Measurements from ENCODE around the gene ZNF740.
"Not testable (repeated sequence)": the region's sequence is repeated elsewhere in the genome, so short reads cannot be mapped to it uniquely, and the experiment has no call there.

ZNF740 gene

DNA sequence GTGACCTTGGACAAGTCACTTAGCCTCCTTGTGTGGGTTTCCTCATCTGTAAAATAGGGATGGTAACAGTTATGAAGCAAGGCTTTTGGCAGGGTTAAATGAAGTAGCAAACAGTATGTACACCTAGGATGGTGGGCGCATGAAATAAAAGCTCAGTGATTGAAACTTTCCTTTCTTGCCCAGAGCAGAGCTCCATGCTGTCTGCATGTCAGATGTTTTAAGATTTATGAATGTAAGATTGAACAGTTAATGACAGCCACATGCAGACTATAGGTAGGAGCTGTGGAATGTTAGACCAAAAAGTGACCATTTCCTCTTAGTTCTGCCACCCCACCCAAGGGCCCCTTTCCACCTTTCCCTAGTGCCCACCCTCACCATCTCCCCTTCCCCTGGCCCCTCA, 14.5 kb downstream of the ZNF740 start:
- no peak for DNase-seq (ENCODE audit: low read depth in 2 of 2)

DNA sequence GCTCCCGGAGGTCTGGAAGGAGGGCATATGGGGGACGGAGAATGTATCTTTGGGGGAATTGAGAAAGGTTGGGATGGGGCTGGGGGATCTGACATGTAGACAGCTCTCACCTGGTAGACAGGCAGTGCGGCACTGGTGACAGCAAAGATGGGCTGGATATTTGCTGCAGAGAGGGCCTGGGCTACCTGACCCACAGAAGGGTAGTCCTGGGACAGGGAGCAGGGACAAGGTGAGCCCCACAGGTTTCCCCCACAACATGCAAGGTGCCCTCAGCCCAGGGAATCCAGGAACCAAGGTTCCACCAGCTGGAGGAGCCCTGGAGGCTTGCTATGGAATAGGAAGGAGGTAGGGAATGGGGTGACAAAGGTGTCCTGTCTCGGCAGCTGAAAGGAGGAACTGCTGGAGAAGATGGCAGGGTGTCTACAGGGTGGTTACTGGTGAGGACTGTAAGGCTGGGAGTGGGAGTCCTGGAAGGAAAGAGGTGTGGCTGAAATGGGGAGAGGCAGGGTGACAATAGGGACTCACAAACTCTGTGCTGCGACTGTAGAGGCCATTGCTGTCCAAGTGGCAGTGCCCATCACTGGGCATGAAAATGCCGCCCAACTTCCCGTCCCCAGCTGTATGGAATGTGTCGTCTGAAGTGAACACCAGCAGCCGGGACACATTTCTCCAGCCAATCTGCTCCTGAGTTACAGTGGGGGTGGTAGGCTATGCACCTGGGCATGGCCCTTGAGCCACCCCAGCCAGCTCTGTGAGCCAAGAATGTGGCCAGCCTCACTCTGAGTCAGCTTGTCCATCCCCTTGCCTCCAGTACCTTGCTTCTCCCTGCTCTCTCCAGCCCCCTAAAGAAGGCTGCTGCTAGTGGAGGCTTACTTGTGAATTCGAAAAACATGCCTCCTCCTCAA, 15.2 kb downstream of the ZNF740 start:
- no peak for DNase-seq (ENCODE audit: low read depth in 2 of 2)

DNA sequence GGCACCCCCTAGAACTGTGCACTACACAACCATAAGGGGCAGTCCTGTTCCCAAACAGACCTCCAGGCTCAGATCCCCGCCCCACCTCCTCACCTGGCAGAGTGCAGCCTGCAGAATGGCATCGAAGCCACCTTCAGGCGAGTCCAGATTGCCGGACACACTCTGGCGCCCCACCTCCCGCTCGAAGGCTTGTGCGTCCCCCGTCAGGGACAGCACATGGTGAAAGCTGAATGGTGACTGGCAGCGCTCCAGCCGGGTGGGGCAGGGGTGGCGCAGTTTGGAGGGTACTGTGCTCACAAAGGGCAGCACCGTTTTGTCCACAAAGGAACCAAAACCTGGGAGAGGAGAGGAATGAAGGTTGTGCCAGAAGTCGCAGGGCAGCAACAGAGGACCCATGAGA, 16.0 kb downstream of the ZNF740 start:
- no peak for DNase-seq (ENCODE audit: low read depth in 2 of 2)

DNA sequence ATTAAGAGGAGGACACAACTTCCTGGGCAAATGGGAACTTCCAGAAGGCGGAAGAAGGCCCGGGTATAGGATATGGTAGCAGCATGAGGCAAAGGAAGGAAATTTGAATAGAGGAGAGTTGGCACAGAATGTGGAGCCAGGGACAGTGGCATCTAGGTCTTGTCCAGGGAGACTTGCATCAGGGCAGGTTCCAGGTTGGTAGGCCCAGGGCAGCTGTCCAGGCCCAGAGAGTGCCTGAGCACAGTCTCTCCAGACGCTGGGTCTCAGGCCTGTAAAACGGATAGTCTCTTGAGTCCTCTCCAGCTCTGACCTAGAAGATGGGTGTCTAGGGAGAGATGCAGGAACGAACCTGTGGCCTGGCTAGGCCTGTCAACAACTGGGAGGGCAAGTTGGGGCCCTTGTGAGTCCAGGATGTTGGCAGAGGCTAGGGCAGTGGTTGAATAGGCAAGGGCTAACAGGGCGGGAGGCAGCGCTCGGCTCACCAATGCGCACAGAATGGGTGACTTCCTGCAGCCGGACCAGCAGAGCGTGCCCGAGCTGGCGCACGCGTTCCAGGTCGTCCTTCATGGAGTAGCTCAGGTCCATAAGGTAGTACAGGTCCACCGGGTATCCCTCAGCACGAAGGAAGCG, 16.6 kb downstream of the ZNF740 start:
- DNase-seq (ENCODE audit: low read depth in 2 of 2), result no peak

DNA sequence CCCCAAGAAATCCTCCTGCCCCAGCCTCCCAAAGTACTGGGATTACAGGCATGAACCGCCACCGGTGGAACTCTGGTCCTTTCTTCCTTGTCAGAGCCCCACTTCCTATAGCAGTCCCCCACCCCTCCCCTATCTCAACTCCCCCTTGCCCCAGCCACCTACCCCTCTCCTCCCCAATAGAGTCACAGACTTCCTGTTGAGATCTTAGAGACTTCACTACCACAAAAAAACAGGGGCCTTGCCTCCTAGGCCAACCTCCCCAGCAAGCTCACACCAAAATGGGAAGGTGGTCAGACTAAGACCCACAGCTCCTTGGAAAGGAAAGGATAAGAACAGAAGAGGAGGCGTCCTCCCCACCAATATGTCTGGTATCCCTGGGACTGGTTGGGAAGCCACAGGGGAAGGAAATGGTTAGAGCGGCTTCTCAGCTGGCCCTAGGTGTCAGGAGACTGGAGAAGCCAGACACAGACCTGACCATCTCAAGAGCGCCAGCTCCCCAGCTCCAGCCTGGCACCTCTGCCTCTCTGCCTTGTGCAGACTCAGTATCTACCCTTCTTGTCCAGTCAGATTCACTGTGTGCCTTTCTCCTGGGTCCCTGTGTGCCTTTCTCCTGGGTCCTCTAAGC, 18.1 kb downstream of the ZNF740 start:
- no peak for DNase-seq (ENCODE audit: low read depth in 2 of 2)

DNA sequence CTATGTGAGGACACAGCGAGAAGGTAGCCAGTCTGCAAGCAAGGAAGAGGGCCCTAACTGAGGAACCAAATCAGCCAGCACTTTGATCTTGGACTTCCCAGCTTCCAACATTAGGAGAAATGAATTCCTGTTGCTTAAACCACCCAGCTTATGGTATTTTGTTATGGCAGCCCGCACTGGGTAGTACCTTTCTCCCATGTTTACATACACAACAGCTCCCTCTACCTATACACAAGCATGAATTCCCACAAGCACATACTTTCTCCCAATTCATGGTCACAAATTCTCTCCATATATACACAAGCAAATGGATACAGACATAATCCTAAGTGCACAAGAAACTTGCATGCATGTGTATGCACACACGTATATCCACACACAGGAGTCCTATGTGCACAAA, 19.2 kb downstream of the ZNF740 start:
- DNase-seq (ENCODE audit: low read depth in 2 of 2), result no peak

DNA sequence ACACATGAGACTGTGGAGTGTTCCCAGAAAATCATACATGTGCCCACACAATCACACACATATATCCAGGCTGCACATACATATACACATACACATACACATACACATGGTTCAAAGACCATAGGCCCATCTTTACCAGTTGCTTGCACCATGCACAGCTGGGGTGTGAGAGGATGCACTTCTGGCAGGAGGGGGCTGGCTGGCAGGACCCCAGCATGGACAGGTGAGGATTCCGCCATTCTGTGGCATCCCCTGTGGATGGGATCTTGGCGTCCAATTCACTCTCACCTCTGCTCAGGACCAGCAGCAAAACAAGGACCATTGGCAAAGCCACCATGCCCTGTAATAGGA, 19.6 kb downstream of the ZNF740 start:
- no peak for DNase-seq (ENCODE audit: low read depth in 2 of 2)

DNA sequence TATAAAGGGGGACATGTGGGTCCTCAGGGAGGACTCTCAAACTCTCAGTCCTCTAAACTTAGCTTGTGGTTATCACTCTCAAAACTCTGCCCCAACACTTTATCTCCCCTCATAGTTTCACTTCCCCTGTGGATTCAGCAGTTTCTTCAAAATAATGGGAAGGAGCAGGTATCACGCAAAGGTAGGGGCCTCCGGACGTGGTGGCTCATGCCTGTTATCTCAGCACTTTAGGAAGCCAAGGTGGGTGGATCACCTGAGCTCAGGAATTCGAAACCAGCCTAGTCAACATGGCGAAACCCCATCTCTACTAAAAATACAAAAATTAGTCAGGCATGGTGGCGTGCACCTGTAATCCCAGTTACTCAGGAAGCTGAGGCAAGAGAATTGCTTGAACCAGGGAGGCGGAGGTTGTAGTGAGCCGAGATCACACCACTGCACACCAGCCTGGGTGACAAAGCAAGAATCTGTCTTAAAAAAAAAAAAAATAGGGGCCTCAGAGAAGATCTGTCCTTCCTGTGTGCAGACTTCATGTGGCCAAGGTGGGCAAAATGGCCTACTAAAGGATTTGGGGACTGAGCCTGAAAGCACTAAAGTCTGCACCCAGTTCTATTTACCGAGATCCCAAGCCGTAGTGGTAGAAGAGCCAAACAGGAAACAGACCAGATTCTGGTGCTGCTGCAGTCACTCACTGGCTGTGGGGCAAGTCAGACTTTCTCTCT, 20.1 kb downstream of the ZNF740 start:
- no peak for DNase-seq (ENCODE audit: low read depth in 2 of 2)

DNA sequence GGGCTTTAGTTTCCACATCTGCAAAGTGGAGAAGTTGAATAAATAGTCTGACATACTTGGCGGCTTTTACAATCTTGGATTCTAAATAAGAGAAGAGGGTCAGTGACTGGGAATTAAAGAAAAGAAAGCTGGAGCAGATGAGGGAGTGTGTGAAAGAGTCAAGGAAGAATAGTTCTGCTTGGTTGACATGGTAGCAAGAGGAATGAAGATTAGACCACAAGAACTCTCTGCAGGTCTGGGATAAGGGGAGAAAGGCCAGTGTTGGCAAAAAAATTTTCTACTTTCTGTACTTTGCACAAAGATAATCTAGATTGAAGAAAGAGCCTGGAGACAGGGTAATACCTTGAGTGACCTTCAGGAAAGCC, 20.6 kb downstream of the ZNF740 start:
- no peak for DNase-seq (ENCODE audit: low read depth in 2 of 2)

DNA sequence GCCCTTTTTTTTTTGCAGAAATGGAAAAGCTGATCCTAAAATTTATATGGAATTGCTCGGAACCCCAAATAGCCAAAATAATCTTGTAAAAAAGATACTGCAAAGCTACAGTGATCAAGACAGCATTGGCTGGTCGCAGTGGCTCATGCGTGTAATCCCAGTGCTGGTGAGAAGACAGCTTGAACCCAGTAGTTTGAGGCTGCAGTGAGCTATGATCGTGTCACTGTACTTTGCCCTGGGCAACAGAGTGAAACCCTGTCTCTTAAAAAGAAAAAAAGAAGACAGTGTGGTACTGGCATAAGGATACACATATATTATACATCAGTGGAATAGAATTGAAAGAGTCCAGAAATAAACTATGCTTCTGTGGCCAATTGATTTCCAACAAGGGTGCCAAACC, 21.1 kb downstream of the ZNF740 start:
- no peak for DNase-seq (ENCODE audit: low read depth in 2 of 2)

DNA sequence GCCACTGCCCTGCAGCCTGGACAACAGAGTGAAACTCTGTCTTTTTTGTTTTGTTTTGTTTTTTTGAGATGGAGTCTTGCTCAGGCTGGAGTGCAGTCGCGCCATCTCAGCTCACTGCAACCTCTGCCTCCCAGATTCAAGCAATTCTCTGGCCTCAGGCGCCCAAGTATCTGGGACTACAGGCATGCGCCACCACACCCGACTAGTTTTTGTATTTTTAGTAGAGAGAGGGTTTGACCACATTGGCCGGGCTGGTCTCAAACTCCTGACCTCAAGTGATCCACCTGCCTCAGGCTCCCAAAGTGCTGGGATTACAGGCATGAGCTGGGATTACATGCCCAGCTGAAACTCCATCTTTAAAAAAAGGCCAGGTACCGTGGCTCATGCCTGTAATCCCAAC, 21.8 kb downstream of the ZNF740 start:
- not testable (repeated sequence) for DNase-seq (ENCODE audit: low read depth in 2 of 2)

DNA sequence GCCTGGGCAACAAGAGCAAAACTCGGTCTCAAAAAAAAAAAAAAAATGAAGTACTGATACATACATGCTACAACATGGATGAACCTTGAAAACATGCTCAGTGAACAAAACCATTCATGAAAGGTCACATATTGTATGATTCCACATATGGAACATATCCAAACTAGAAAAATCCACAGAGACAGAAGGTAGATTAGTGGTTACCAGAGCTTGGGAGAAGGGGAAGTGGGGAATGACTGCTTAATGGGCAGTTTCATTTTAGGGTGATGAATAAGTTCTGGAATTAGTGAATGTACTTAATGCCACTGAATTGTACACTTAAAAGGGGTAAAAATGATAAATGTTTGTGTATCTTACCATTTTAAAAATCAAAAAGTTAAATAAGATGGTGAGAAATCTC, 23.8 kb downstream of the ZNF740 start:
- DNase-seq (ENCODE audit: low read depth in 2 of 2), result no peak

DNA sequence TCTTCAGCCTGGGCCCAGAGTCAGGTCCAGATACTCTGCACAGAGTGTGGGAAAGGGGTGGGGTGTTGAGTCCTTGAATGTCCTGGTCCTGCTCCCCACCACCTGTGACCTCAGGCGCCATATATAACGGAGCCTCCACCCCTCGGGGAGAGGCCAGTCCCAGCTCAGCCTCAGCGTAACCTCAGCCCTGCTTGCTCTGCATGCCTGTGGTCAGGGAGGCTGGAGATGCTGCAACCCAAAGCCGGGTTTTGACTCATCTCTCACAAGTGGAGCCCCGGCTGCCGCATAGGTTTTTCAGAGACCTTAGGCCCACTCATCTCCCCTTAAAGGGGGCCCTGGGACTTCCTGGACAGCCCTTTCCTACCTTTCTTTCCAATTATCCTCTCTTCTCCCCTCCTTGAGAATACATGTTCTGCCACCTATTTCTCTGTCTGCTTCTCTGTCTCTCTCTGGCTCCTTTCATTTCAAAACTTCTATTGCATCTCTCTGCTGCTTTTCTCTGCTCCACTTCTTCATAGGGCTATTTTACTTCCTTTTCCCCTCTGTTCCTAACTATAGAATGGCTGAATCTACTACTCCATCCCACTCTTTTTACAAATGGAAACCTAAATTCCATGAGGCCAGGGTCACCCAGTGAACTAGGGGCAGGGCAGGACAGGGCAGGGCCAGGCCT, 25.4 kb downstream of the ZNF740 start:
- no peak for DNase-seq (ENCODE audit: low read depth in 2 of 2)

DNA sequence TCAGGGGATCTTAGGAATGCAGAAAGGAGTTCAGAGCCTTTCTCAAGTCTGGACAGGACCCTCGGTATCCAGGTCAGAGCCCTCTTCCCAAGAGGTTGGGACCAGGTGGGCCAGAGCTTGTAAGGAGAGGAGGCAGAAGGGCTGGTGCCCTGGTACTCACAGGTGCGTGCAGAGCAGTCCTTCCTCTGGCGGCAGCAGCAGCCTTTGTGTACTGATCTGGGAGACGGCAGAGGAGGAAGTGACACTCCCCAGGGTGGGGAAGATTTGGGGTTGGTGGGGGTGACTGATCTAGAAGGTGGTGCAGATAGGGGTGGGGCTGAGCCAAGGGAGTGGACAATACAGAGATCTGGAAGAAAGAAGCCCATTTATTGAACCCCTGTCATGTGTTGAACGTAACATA, 26.5 kb downstream of the ZNF740 start, which contains the start of gene ITGB7:
TSS of gene ITGB7 (minus strand) at position 210 of the 400 bp plus-strand sequence. CDS start 6,808 bp downstream, outside the sequence.
- DNase-seq (ENCODE audit: low read depth in 2 of 2), result no peak

DNA sequence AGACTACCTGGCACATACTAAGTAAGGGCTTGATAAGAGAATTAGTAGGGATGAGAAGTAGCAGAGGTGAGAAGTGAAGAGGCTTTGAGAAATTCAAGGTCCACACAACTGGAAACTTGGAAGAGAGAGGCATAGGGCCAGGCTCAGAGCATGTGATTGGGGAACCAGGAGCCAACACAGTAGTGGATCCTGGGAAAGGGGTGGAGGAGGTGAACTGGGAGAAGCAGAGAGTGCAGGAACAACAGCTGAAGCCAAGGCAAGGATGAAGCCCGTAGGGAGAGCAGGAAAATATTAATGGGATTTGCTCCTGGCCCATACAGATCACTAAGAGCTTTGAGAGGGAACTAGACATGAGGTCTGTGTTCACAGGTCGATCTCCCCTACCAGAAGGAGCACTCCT, 27.9 kb downstream of the ZNF740 start:
- DNase-seq (ENCODE audit: low read depth in 2 of 2), result no peak

DNA sequence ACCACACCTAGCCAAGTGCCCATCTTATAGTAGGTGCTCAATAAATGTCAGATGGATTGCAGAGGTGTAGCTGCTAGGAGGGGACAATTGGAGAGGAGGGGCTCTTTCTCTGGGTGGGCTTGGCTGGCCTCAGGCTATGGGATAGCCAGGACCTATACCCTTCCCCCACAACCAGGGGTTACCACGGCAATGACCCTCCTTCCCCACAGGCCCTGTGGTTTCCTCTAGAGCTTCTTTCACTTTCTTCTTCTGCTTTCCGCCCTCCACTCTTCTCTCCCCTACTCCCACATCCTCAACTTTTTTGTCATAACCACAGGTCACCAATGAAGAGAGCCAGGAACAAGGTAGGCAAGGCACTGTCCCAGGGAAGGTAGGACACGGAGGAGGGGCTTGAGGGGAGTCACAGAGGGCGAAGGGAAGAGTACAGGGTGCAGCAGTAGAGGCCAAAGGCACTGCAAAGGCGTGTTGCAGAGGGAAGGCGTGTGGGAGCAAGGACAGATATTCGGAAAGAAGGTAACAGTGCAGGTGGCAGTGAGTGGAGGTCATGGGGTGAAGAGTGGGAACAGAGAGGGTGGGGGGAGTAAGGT, 28.4 kb downstream of the ZNF740 start:
- no peak for DNase-seq (ENCODE audit: low read depth in 2 of 2)

DNA sequence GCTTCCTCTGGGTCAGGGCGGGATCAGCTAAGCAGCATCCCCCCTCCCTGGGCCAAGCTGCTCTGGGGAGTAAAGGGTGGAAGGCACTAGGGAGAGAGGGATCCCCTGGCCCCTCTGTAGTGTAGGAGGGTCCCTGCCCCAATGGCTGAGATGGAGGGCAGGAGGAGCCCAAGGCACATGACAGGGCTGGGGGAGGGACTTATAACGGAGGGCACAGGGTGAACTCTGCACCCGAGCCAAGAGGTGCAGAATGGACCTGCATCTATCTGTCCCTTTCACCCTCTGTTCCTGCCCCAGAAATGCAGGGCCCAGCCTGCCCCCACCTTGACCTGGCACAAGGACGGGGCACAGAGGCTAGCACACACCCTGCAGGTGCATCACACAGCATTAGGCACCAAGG, 30.3 kb downstream of the ZNF740 start:
- no peak for DNase-seq (ENCODE audit: low read depth in 2 of 2)

DNA sequence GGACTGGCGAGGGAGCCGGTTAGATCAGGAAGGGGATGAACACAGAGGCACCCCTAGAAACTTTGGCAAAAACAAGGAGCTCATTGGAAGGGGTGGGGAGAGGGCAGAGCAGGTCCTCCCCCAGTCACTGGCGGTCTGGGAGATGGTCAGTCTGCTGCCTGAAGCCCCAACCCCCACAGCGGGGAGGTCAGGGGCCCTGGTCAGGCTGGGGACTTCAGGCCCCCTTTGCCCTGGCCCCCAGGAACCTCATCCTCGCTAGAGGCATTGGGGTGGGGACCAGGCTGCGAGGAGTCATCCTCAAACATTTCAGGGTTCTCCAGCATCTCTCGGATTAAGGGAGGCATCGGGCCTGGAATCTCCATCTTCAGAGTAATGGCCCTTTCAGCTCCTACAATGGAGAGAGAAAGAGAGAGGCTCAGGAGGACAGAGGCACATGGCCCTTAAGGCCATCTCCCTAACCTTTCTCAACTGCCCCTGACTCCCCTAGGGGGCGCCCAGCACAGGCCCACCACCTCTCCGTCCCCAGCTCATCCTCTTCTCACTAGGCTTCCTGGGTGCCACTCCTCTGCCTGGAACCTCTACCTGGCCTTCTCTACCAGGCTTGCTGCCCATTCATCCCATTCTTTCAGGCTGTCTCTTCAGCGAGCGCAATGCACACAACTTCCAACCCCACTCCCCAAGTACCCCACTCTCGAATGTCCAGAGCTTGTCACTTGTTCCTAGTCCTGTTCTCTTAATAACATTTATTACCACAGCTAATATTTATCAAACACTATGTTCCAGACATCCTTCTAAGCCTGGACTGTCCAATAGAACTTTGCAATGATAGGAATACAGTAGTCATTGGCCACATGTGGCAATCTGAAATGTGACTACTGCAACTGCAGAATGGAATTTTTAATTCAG, 31.2 kb downstream of the ZNF740 start:
- DNase-seq (ENCODE audit: low read depth in 2 of 2), result no peak

DNA sequence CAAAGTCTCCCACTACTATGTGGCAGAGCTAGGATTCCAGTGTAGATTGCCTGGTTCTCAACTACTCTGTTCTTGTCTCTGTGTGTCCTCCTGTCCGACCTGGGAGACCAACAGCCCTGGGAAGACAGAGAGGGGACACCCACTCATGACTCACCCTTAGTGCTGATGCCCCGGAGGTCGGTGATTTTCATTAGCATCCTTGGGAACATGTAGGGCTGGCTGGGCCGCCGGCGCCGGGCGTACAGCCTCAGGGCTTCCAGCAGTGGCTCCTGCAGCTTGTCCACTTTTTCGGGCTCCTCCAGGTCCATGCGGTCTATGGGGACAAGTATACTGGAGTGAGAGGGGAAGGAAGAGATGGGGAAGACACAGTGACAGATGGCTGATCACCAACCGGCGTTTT, 32.4 kb downstream of the ZNF740 start:
- DNase-seq (ENCODE audit: low read depth in 2 of 2), result no peak

DNA sequence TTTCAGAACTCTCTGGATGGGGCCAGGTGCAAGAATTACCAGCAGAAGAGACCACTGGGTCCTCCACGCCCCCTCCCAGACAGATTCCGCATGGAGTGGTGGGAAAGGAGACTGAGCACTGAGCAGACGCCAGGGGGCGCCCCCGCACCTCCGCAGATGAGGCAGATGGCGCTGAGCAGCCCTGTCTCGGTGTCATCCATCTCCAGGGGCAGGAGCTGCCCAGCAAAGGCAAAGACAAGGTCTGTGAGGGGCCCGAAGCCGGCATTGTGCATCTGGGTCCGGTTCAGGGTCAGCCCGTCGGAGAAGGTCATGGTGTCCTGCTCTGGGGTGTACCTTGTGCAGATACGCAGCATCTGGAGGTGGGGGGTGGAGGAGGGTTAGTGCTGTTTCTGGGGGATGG, 32.8 kb downstream of the ZNF740 start:
- peak; percentile 83 to 88 for DNase-seq (ENCODE audit: low read depth in 2 of 2)

Measured in stimulated activated CD4-positive, alpha-beta T cell treated with anti-CD3 and anti-CD28 coated beads, Interleukin-1b, Interleukin-23, amount 100 ng/mL, for 4 hours (primary cell).